Nephron progenitor cell (in vitro differentiated cells): Measurements from ENCODE around the gene GPR26.

ENCODE experiments used
- DNase-seq: peaks from one replicate; pipeline ENCODE4 v3.0.0; 2021
- H3K27ac Mint-ChIP-seq: 2 replicates; pipeline ENCODE4 v1.8.0; 2021; ENCODE audit warnings: mild to moderate bottlenecking, moderate library complexity, mixed read lengths
- H3K27me3 Mint-ChIP-seq: 2 replicates; pipeline ENCODE4 v1.8.0; 2021; ENCODE audit warnings: mild to moderate bottlenecking, low read depth, mixed read lengths; ENCODE audit not compliant: poor library complexity
- H3K36me3 Mint-ChIP-seq: 2 replicates; pipeline ENCODE4 v1.8.0; 2021; ENCODE audit warnings: low read depth, mixed read lengths
- H3K4me1 Mint-ChIP-seq: 2 replicates; pipeline ENCODE4 v1.8.0; 2021; ENCODE audit warnings: mixed read lengths
- H3K4me3 Mint-ChIP-seq: 2 replicates; pipeline ENCODE4 v1.8.0; 2021; ENCODE audit warnings: mild to moderate bottlenecking, moderate library complexity, mixed read lengths
- H3K9me3 Mint-ChIP-seq: 2 replicates; pipeline ENCODE4 v1.8.0; 2021; ENCODE audit warnings: mild to moderate bottlenecking, moderate library complexity, mixed read lengths
- CTCF ChIP-seq: fragments of 200-600 bp; sonication (generic); IDR thresholded peaks from 2 replicates; pipeline ENCODE4 v1.5.0; 2021; ENCODE audit warnings: antibody characterized with exemption

GPR26 gene

GRCh38 chr10:123673198-123673597 lies 7.0 kb downstream of the GPR26 start:
- no peak for DNase-seq
- no peaks in the 10 kb centered on the region for H3K9me3 Mint-ChIP-seq
- no peak overlapping the region for H3K27ac Mint-ChIP-seq
- TF ChIP-seq CTCF, result no peak
- H3K4me1 Mint-ChIP-seq, result no peaks in the 10 kb centered on the region
- no peaks in the 10 kb centered on the region for H3K36me3 Mint-ChIP-seq
- H3K4me3 Mint-ChIP-seq, result no peak overlapping the region
- peaks cover 69% of the 10 kb centered on the region for H3K27me3 Mint-ChIP-seq

- peaks cover 65% of the 10 kb centered on the region for H3K27me3 Mint-ChIP-seq
Observed at GRCh38 chr10:123674741-123675140, 8.6 kb downstream of the GPR26 start.

GRCh38 chr10:123675811-123676210 lies 9.7 kb downstream of the GPR26 start:
- DNase-seq, result no peak
- H3K27me3 Mint-ChIP-seq, result peaks cover 55% of the 10 kb centered on the region
- H3K9me3 Mint-ChIP-seq, result no peaks in the 10 kb centered on the region
- no peak overlapping the region for H3K4me3 Mint-ChIP-seq
- H3K4me1 Mint-ChIP-seq, result no peaks in the 10 kb centered on the region
- no peaks in the 10 kb centered on the region for H3K36me3 Mint-ChIP-seq
- no peak overlapping the region for H3K27ac Mint-ChIP-seq
- no peak for TF ChIP-seq CTCF

More at GRCh38 chr10:123674741-123675140, 8.6 kb downstream of the GPR26 start:
- Mint-ChIP-seq H3K4me1 (no peaks in the 10 kb centered on the region), H3K36me3 (no peaks in the 10 kb centered on the region), H3K27ac (no peak overlapping the region), H3K9me3 (no peaks in the 10 kb centered on the region), H3K4me3 (no peak overlapping the region)
- no peak for TF ChIP-seq CTCF
- no peak for DNase-seq

- DNase-seq, result no peak
- Mint-ChIP-seq H3K9me3 (no peaks in the 10 kb centered on the region), H3K27ac (no peak overlapping the region), H3K27me3 (peaks cover 48% of the 10 kb centered on the region), H3K4me1 (no peaks in the 10 kb centered on the region), H3K36me3 (no peaks in the 10 kb centered on the region), H3K4me3 (no peak overlapping the region)
- no peak for TF ChIP-seq CTCF
Observed at GRCh38 chr10:123677556-123677955, 11.4 kb downstream of the GPR26 start.

- Mint-ChIP-seq H3K27ac (no peak overlapping the region), H3K27me3 (peaks cover 43% of the 10 kb centered on the region), H3K36me3 (no peaks in the 10 kb centered on the region), H3K9me3 (no peaks in the 10 kb centered on the region), H3K4me3 (no peak overlapping the region), H3K4me1 (no peaks in the 10 kb centered on the region)
- peak; percentile 23 for TF ChIP-seq CTCF
- DNase-seq, result no peak
Observed at GRCh38 chr10:123678376-123678775, 12.2 kb downstream of the GPR26 start.

GRCh38 chr10:123681285-123681684 lies 15.1 kb downstream of the GPR26 start:
- H3K9me3 Mint-ChIP-seq, result no peaks in the 10 kb centered on the region
- no peaks in the 10 kb centered on the region for H3K4me1 Mint-ChIP-seq
- H3K27ac Mint-ChIP-seq, result no peak overlapping the region
- no peak overlapping the region for H3K4me3 Mint-ChIP-seq
- peaks cover 41% of the 10 kb centered on the region for H3K27me3 Mint-ChIP-seq
- DNase-seq, result no peak
- H3K36me3 Mint-ChIP-seq, result no peaks in the 10 kb centered on the region
- no peak for TF ChIP-seq CTCF
